Neural progenitor cell (in vitro differentiated cells): Measurements from ENCODE around the gene TRIAP1. TPM values are rescaled to one million over a fixed set of nuclear protein-coding genes. Genes with fewer than 3 reads are reported as not detected.

Experiments
- DNase-seq: peaks from one replicate; pipeline ENCODE4 v3.0.0-alpha.2; 2016; ENCODE audit warnings: low spot score
- H2AFZ ChIP-seq: fragments of 200-600 bp; sonication (generic); replicated peaks from 2 replicates; pipeline ENCODE4 v1.6.1; 2016; ENCODE audit warnings: antibody characterized with exemption
- H3F3A ChIP-seq: fragments of 200-600 bp; sonication (generic); 2 replicates; pipeline ENCODE4 v1.6.1; 2016; ENCODE audit warnings: antibody characterized with exemption, low read depth
- H3K27ac ChIP-seq: fragments of 200-600 bp; sonication (generic); 2 replicates; pipeline ENCODE4 v1.5.1; 2016; ENCODE audit warnings: mild to moderate bottlenecking
- H3K27me3 ChIP-seq: fragments of 200-600 bp; sonication (generic); 2 replicates; pipeline ENCODE4 v1.6.1; 2016; ENCODE audit warnings: mild to moderate bottlenecking, moderate library complexity
- H3K36me3 ChIP-seq: fragments of 200-600 bp; sonication (generic); 2 replicates; pipeline ENCODE4 v1.5.1; 2016
- H3K4me1 ChIP-seq: fragments of 200-600 bp; sonication (generic); 2 replicates; pipeline ENCODE4 v1.6.1; 2016; ENCODE audit warnings: mixed run types
- H3K4me2 ChIP-seq: fragments of 200-600 bp; sonication (generic); 2 replicates; pipeline ENCODE4 v1.6.1; 2016
- H3K4me3 ChIP-seq: fragments of 200-600 bp; sonication (generic); 2 replicates; pipeline ENCODE4 v1.5.1; 2016
- H3K79me2 ChIP-seq: fragments of 200-600 bp; sonication (generic); 2 replicates; pipeline ENCODE4 v1.6.1; 2016; ENCODE audit warnings: low read depth
- H3K9ac ChIP-seq: fragments of 200-600 bp; sonication (generic); 2 replicates; pipeline ENCODE4 v1.6.1; 2016
- H3K9me3 ChIP-seq: fragments of 200-600 bp; sonication (generic); 2 replicates; pipeline ENCODE4 v1.5.1; 2016; ENCODE audit warnings: low read depth
- H4K20me1 ChIP-seq: fragments of 200-600 bp; sonication (generic); 2 replicates; pipeline ENCODE4 v1.6.1; 2016; ENCODE audit warnings: low read depth
- H3K27ac Mint-ChIP-seq: 3 replicates; pipeline ENCODE4 v1.8.0; 2021; ENCODE audit warnings: mixed read lengths
- H3K27me3 Mint-ChIP-seq: 2 replicates; pipeline ENCODE4 v1.8.0; 2022; ENCODE audit warnings: low read depth, mild to moderate bottlenecking, inconsistent platforms, moderate library complexity, mixed read lengths; ENCODE audit not compliant: insufficient read depth
- H3K36me3 Mint-ChIP-seq: 3 replicates; pipeline ENCODE4 v1.8.0; 2021; ENCODE audit warnings: mixed read lengths
- H3K4me1 Mint-ChIP-seq: 3 replicates; pipeline ENCODE4 v1.8.0; 2021; ENCODE audit warnings: mixed read lengths
- H3K4me3 Mint-ChIP-seq: 3 replicates; pipeline ENCODE4 v1.8.0; 2021; ENCODE audit warnings: mild to moderate bottlenecking, moderate library complexity, mixed read lengths
- H3K9me3 Mint-ChIP-seq: 3 replicates; pipeline ENCODE4 v1.8.0; 2020; ENCODE audit warnings: mixed read lengths
- EZH2 ChIP-seq: fragments of 200-600 bp; sonication (generic); IDR thresholded peaks from 2 replicates; pipeline ENCODE4 v1.6.1; 2017; ENCODE audit warnings: antibody characterized with exemption, mild to moderate bottlenecking, moderate library complexity
- EZH2phosphoT487 ChIP-seq: fragments of 200-600 bp; sonication (generic); IDR thresholded peaks from 2 replicates; pipeline ENCODE4 v1.6.1; 2017; ENCODE audit warnings: antibody characterized with exemption
- total RNA-seq: library from RNA; depleted of rRNA; stranded (reverse); fragments of >200 nt; gene quantifications from 2 replicates; pipeline ENCODE4 v1.2.3, GENCODE V29; 2015; ENCODE audit warnings: low replicate concordance
- TF ChIP-seq, protein P1 (sequence below): fragments of 200-600 bp; sonication (generic); IDR thresholded peaks from 2 replicates; pipeline ENCODE4 v1.5.1; 2017; ENCODE audit warnings: antibody characterized with exemption, mild to moderate bottlenecking

Gene TRIAP1
- total RNA-seq: 47.2 and 72.1 TPM in 2 replicates

DNA sequence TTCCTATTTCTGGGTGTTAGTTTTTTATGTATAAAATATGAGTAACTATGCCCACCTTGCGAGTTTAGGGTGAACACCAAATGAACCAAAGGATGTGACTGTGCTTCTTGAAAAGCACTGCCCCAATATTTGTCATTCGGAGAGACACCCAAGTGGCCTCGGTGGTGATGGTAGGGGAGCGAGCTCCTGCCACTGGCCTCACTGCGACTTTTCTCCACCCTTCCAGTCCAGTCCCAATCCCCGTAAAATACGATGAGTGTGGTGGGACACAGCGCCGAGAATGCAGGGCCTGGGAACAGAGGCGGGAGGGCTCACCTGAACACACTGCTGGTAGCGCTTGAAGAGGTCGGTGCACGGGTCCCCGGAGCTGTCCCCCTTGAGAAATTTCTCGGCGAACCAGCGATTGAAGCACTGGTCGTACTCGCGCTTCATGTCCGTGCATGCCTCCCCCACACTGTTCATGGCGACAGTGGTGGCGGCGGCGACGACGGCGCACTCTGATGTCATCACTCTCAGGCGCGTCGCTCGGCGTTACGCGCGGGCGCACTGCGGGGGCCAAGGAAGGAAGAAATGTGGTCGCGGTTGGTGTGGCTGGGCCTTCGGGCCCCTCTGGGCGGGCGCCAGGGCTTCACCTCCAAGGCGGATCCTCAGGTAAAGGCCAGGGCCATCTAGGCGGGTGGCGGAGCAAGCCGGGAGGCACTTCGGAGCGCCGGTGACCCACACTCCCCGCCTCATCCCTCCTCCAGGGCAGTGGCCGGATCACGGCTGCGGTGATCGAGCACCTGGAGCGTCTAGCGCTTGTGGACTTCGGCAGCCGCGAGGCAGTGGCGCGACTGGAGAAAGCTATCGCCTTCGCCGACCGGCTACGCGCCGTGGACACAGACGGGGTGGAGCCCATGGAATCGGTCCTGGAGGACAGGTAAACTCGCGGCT, at the start of gene TRIAP1, which contains the start of gene GATC:
TRIAP1 (minus strand) TSS at position 474 of the 933 bp plus-strand sequence; CDS start at position 462, 12 bp downstream.
GATC (plus strand) TSS at position 534 of the 933 bp plus-strand sequence; CDS start at position 571, 37 bp downstream.
- peak; percentile 93 for DNase-seq
- Histone ChIP-seq H3K27me3 (no peaks in the 10 kb centered on the region), H3K9me3 (no peaks in the 10 kb centered on the region), H4K20me1 (peaks cover 8% of the 10 kb centered on the region), H3K79me2 (peaks cover 86% of the 10 kb centered on the region), H3K4me2 (peak within 1 kb of the TSS; percentile 90), H3K9ac (peak within 1 kb of the TSS; percentile 71), H3K4me3 (peak within 1 kb of the TSS; percentile 75), H3F3A (peaks cover 38% of the 10 kb centered on the region), H3K4me1 (peaks cover 12% of the 10 kb centered on the region), H2AFZ (peak within 1 kb of the TSS; percentile 66), H3K27ac (peak within 1 kb of the TSS; percentile 46), H3K36me3 (no peaks in the 10 kb centered on the region)
- no peak for TF ChIP-seq EZH2phosphoT487
- peak within 1 kb of the TSS; percentile 98 for H3K27ac Mint-ChIP-seq
- H3K36me3 Mint-ChIP-seq: peaks cover 14% of the 10 kb centered on the region
- H3K4me1 Mint-ChIP-seq: peaks cover 24% of the 10 kb centered on the region
- peak within 1 kb of the TSS; percentile 100 for H3K4me3 Mint-ChIP-seq
- H3K9me3 Mint-ChIP-seq: no peaks in the 10 kb centered on the region
- H3K27me3 Mint-ChIP-seq: peaks cover 2% of the 10 kb centered on the region

DNA sequence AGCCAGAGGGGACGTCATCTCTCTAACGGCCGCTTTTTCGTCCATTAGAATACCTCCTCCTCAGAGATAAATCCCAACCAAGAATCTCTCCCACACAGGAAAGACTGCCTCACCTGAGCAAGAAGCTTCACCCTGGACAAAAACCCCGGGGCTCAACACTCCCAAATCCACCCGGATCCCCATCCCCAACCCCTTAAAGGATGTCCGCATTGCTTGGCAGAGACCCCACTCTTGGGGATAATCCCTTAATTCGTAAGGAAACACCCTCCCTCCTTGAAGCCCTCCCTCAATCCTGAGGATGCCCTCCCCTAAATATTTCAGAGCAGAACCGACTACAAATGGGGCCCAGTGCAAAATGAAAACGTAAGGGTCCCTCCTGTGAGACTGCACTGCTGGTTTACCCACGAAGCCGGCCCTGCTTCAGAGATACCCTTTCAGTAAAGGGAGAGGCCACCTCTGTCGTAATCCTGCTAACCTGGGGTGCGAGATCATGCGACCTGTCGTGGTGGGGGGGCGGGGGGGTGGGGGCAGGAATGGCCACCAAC, 49.1 kb upstream of the TRIAP1 start:
- Histone ChIP-seq H2AFZ (peak overlapping the region; percentile 60), H3K36me3 (no peaks in the 10 kb centered on the region), H3F3A (peaks cover 43% of the 10 kb centered on the region), H3K4me1 (peaks cover 19% of the 10 kb centered on the region), H3K9me3 (no peaks in the 10 kb centered on the region), H3K4me2 (peak overlapping the region; percentile 85), H3K9ac (no peak overlapping the region), H3K79me2 (peaks cover 37% of the 10 kb centered on the region), H4K20me1 (peaks cover 31% of the 10 kb centered on the region), H3K27ac (no peak overlapping the region), H3K4me3 (peak overlapping the region; percentile 86), H3K27me3 (no peaks in the 10 kb centered on the region)
- Mint-ChIP-seq H3K4me3 (peak overlapping the region; percentile 99), H3K27me3 (peaks cover 2% of the 10 kb centered on the region), H3K4me1 (peaks cover 31% of the 10 kb centered on the region), H3K36me3 (peaks cover 25% of the 10 kb centered on the region), H3K27ac (no peak overlapping the region), H3K9me3 (no peaks in the 10 kb centered on the region)
- peak; percentile 35 for DNase-seq
- no peak for TF ChIP-seq EZH2phosphoT487
- TF ChIP-seq EZH2: no peak
- TF ChIP-seq, protein P1, sequence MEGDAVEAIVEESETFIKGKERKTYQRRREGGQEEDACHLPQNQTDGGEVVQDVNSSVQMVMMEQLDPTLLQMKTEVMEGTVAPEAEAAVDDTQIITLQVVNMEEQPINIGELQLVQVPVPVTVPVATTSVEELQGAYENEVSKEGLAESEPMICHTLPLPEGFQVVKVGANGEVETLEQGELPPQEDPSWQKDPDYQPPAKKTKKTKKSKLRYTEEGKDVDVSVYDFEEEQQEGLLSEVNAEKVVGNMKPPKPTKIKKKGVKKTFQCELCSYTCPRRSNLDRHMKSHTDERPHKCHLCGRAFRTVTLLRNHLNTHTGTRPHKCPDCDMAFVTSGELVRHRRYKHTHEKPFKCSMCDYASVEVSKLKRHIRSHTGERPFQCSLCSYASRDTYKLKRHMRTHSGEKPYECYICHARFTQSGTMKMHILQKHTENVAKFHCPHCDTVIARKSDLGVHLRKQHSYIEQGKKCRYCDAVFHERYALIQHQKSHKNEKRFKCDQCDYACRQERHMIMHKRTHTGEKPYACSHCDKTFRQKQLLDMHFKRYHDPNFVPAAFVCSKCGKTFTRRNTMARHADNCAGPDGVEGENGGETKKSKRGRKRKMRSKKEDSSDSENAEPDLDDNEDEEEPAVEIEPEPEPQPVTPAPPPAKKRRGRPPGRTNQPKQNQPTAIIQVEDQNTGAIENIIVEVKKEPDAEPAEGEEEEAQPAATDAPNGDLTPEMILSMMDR: no peak

DNA sequence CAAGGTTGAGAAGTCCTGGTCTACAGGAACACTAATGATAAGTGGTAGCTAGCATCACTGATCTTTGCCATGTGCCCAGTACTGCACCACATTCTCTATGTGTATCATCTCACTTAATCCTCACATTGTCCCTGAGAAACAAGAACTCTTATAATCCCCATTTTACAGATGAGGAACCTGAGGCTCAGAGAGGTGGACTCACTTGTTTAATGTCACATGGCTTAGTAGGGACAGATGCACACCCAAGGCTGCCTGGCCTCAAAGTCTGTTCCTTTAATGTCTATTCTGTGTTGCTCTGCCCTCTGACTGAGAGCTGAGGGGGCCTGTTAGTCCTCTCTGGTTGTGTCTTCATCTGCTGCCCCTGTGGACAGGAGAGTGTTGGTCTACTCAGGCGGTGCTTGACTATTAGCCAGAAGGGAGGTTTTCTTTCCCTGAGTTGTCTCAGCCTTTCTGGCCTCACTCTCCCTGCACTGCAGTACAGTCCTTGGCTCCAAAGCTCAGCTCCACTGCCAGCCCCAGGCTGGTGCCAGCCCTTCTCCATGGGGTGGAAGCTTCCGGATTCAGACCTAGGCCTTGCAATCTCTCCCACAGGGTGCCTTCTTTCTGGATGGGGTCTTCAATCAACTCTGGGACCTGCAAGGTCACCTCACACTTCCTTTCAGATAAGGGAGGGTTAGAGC, 44.8 kb upstream of the TRIAP1 start:
- H2AFZ ChIP-seq: no peak overlapping the region
- no peak overlapping the region for H3K27ac Mint-ChIP-seq
- peaks cover 16% of the 10 kb centered on the region for H3K36me3 Mint-ChIP-seq
- H4K20me1 ChIP-seq: no peaks in the 10 kb centered on the region
- no peak overlapping the region for H3K9ac ChIP-seq
- H3K4me1 Mint-ChIP-seq: peaks cover 18% of the 10 kb centered on the region
- H3K79me2 ChIP-seq: peaks cover 7% of the 10 kb centered on the region
- H3K27ac ChIP-seq: no peak overlapping the region
- no peak for DNase-seq
- H3K36me3 ChIP-seq: no peaks in the 10 kb centered on the region
- no peaks in the 10 kb centered on the region for H3K9me3 Mint-ChIP-seq
- H3K4me3 ChIP-seq: no peak overlapping the region
- no peaks in the 10 kb centered on the region for H3K27me3 ChIP-seq
- H3K9me3 ChIP-seq: no peaks in the 10 kb centered on the region
- H3K4me1 ChIP-seq: no peaks in the 10 kb centered on the region
- no peaks in the 10 kb centered on the region for H3K27me3 Mint-ChIP-seq
- peaks cover 10% of the 10 kb centered on the region for H3F3A ChIP-seq
- no peak for TF ChIP-seq EZH2phosphoT487
- TF ChIP-seq, protein P1: no peak
- H3K4me3 Mint-ChIP-seq: peak overlapping the region; percentile 4
- H3K4me2 ChIP-seq: no peak overlapping the region
